ENCODE data around the gene HLA-DOB. TPM values are rescaled to one million over a fixed set of nuclear protein-coding genes. Genes with fewer than 3 reads are reported as not detected.

Gene HLA-DOB
- total RNA-seq, 1 experiment from 2014 or later = 0.64 TPM

DNA sequence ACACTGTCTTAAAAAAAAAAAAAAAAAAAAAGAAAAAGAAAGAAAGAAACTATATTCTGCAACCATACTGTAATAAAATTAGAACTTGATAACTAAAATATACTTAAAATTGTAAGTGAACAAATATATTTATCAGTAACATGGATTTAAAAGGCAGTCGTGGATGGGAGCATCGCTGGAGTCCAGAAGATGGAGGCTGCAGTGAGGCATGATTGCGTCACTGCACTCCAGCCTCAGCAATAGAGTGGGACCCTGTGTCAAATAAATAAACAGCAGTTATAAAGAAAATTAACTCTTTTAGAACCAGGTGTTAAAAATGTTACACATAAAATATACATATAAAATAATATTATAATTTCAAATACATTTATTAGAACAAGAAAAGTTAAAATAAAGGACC, 45.9 kb upstream of the HLA-DOB start:
- TF ChIP-seq, protein P1, sequence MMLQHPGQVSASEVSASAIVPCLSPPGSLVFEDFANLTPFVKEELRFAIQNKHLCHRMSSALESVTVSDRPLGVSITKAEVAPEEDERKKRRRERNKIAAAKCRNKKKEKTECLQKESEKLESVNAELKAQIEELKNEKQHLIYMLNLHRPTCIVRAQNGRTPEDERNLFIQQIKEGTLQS (IDR thresholded peaks at IDR 0.05) = no peak
- TF ChIP-seq EZH2 (IDR thresholded peaks at IDR 0.05) (no peak), TCF7L2 (IDR thresholded peaks at IDR 0.05; ENCODE audit: borderline replicate concordance, extremely low read depth, insufficient read depth, insufficient read length) (no peak), ZNF274 (IDR thresholded peaks at IDR 0.05; ENCODE audit: low read depth, low read length) (no peak), JUND (IDR thresholded peaks at IDR 0.05) (no peak), POLR2AphosphoS5 (IDR thresholded peaks at IDR 0.05; ENCODE audit: low read depth, low read length) (no peak), FOSL1 (IDR thresholded peaks at IDR 0.05; ENCODE audit: low read depth) (no peak), YY1 (IDR thresholded peaks at IDR 0.05; ENCODE audit: extremely low read depth, insufficient replicate concordance, low read depth, low read length) (no peak), POLR2A (IDR thresholded peaks at IDR 0.05; ENCODE audit: borderline replicate concordance, extremely low read depth, insufficient read depth, insufficient read length) (no peak), SRF (IDR thresholded peaks at IDR 0.05; ENCODE audit: low read depth) (no peak), CBX3 (IDR thresholded peaks at IDR 0.05; ENCODE audit: low read depth) (no peak), EZH2phosphoT487 (IDR thresholded peaks at IDR 0.05; ENCODE audit: borderline replicate concordance) (no peak)
- TF ChIP-seq, protein P2, sequence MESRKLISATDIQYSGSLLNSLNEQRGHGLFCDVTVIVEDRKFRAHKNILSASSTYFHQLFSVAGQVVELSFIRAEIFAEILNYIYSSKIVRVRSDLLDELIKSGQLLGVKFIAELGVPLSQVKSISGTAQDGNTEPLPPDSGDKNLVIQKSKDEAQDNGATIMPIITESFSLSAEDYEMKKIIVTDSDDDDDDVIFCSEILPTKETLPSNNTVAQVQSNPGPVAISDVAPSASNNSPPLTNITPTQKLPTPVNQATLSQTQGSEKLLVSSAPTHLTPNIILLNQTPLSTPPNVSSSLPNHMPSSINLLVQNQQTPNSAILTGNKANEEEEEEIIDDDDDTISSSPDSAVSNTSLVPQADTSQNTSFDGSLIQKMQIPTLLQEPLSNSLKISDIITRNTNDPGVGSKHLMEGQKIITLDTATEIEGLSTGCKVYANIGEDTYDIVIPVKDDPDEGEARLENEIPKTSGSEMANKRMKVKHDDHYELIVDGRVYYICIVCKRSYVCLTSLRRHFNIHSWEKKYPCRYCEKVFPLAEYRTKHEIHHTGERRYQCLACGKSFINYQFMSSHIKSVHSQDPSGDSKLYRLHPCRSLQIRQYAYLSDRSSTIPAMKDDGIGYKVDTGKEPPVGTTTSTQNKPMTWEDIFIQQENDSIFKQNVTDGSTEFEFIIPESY (IDR thresholded peaks at IDR 0.05; ENCODE audit: extremely low read depth, insufficient replicate concordance, low read length) = no peak
- TF ChIP-seq, protein P3, sequence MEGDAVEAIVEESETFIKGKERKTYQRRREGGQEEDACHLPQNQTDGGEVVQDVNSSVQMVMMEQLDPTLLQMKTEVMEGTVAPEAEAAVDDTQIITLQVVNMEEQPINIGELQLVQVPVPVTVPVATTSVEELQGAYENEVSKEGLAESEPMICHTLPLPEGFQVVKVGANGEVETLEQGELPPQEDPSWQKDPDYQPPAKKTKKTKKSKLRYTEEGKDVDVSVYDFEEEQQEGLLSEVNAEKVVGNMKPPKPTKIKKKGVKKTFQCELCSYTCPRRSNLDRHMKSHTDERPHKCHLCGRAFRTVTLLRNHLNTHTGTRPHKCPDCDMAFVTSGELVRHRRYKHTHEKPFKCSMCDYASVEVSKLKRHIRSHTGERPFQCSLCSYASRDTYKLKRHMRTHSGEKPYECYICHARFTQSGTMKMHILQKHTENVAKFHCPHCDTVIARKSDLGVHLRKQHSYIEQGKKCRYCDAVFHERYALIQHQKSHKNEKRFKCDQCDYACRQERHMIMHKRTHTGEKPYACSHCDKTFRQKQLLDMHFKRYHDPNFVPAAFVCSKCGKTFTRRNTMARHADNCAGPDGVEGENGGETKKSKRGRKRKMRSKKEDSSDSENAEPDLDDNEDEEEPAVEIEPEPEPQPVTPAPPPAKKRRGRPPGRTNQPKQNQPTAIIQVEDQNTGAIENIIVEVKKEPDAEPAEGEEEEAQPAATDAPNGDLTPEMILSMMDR (IDR thresholded peaks at IDR 0.05 in 2 of 3, conservative IDR thresholded peaks at IDR 0.05 in 1 of 3; ENCODE audit: borderline replicate concordance in 1 of 3, insufficient read depth in 1 of 3, low read depth in 2 of 3, low read length in 2 of 3) = no peak
- TF ChIP-seq, protein P4, sequence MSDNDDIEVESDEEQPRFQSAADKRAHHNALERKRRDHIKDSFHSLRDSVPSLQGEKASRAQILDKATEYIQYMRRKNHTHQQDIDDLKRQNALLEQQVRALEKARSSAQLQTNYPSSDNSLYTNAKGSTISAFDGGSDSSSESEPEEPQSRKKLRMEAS (IDR thresholded peaks at IDR 0.05) = no peak
- no peak for ATAC-seq
- Histone ChIP-seq H3K4me2 (ENCODE audit: low read length) (no peak overlapping the region), H4K20me1 (ENCODE audit: insufficient read depth) (no peaks in the 10 kb centered on the region), H3K27ac (ENCODE audit: low read depth, low read length) (no peak overlapping the region), H3K4me1 (ENCODE audit: control insufficient read depth in 1 of 2, insufficient read depth in 2 of 2, low read length in 2 of 2) (peaks cover 2 to 17% of the 10 kb centered on the region in 2 experiments; a peak in 3 of 4 replicates), H3K27me3 (ENCODE audit: insufficient read depth, low read length) (no peaks in the 10 kb centered on the region), H3K9ac (ENCODE audit: low read length) (no peak overlapping the region), H3K9me3 (ENCODE audit: control insufficient read depth in 1 of 2, insufficient read depth in 1 of 2, low read depth in 1 of 2, low read length in 2 of 2) (no peaks in the 10 kb centered on the region), H3K79me2 (ENCODE audit: insufficient read depth, low read length) (no peaks in the 10 kb centered on the region), H3K36me3 (ENCODE audit: control insufficient read depth in 1 of 2, insufficient read depth in 2 of 2, low read length in 2 of 2) (no peaks in the 10 kb centered on the region), H3K4me3 (replicated peaks in 1 of 2; ENCODE audit: low read depth in 1 of 2, low read length in 2 of 2) (no peak overlapping the region), H3K9me2 (ENCODE audit: insufficient read depth) (0 out of 2 replicates have a peak, but pooled peaks cover 5% of the 10 kb centered on the region), H2AFZ (ENCODE audit: low read depth, low read length, poor library complexity, severe bottlenecking) (no peak overlapping the region)
- intact Hi-C loops (cut with micrococcal nuclease) = no loop called here
- RAD21 ChIA-PET (ENCODE audit: low non-redundant PET in 1 of 2, low total read pairs in 2 of 2, uncharacterized antibody in 2 of 2, unreplicated experiment in 2 of 2) = interaction anchor here in 1 of 2 experiments (1.6 kb wide), 1 partner anchor 24 kb away, joined by 4 read pairs; the partner anchor contains the start of gene TAP2
- DNase-seq (ENCODE audit: low read depth, low spot score) = no peak
- POLR2A ChIA-PET = no interaction called here
- no TSS peak for BruUV-seq (replicated peaks)
- CTCF ChIA-PET = interaction anchor here (1.2 to 2.9 kb wide), 3 partner anchors 9 to 24 kb away, joined by 4 to 55 read pairs (median 5); partner anchors contain the start of genes PSMB9, TAP1 and TAP2
